ENCODE results near the gene FAM50A.

FAM50A gene

GRCh38 chrX:154450312-154450711 lies 6.4 kb downstream of the FAM50A start:
- DNase-seq (ENCODE audit: low read depth) = no peak
- no peak for TF ChIP-seq CTCF (conservative IDR thresholded peaks at IDR 0.05; ENCODE audit: low read depth, low read length)
- H3K4me3 ChIP-seq (ENCODE audit: low read depth, low read length) = no peak overlapping the region

GRCh38 chrX:154452823-154453222 lies 8.9 kb downstream of the FAM50A start:
- TF ChIP-seq CTCF (conservative IDR thresholded peaks at IDR 0.05; ENCODE audit: low read depth, low read length) = no peak
- no peak overlapping the region for H3K4me3 ChIP-seq (ENCODE audit: low read depth, low read length)
- DNase-seq (ENCODE audit: low read depth) = no peak

DNA sequence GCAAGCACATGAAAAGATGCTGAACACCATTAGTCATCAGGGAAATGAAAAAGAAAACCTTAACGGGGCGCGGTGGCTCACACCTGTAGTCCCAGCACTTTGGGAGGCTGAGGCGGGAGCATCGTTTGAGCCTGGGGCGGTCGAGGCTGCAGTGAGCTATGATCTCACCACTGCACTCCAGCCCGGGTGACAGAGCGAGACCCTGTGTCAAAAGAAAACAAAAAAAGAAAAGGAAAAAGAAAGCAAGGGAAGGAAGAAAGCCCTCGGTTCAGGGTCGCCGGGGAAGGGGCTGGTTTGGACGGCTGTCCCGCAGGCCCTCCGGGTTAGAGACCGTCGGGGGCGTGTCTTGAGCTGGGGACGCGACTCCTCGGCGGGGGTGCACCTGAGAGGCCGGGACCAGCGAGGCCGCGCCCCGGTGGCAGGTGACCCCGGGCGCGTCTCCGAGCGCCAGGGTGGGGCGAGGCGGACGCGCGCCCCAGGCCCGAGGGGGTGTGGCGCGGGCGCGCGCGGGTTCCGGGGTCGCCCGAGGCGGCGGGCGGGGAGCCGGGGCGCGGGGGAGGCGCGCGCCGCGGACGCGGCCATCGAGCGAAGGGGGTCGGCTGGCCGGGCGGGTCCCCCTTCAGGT lies 13.7 kb downstream of the FAM50A start:
- no peak for TF ChIP-seq CTCF (conservative IDR thresholded peaks at IDR 0.05; ENCODE audit: low read depth, low read length)
- H3K4me3 ChIP-seq (ENCODE audit: low read depth, low read length) = peak overlapping the region; percentile 70
- no peak for DNase-seq (ENCODE audit: low read depth)

GRCh38 chrX:154458116-154458953 lies 14.4 kb downstream of the FAM50A start, which contains the start of gene PLXNA3:
Gene PLXNA3 (plus strand): TSS chrX:154458281. CDS start chrX:154460184, 1,903 bp downstream.
- peak; percentile 37 for DNase-seq (ENCODE audit: low read depth)
- TF ChIP-seq CTCF (conservative IDR thresholded peaks at IDR 0.05; ENCODE audit: low read depth, low read length) = no peak
- H3K4me3 ChIP-seq (ENCODE audit: low read depth, low read length) = peak within 1 kb of the TSS; percentile 70

DNA sequence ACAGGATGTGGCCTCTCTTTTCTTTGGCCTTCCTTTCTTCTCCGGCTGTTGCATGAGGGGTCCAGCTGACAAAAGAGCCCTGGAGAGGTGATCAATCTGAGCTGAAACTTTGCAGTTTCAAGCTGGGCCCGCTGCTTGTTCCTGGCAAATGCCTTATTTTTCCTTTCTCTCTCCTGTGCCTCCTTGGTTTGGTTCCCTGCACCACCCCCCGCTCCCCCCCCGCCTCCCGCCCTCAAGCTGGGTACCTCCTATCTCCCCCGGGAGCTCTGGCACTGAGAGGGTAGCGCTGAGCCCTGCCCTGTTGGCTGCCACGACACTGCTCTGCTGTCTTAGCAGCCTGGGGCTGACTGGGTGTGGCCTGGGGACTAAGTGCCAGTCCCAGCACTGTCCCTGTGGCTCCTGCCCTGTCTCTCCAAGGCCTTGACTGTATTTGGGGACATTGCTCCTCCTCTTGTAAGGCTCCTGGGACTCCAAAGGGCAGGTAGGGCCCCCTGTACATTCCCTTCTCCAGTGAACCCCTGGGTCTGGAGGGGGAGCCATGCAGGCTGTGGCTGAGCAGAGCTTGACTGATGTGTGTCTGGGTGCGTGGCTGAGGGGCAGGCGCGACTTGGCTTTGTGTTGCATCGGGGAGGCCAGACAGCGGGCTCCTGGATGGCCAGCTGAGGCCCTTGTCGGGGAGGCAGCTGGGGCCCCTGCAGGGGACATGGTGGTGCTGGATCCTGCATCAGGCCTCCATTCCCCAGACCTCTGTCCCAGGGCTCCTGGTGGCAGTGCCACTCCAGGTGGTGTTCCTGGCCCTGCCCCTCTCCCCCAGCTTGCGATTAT lies 15.2 kb downstream of the FAM50A start:
- H3K4me3 ChIP-seq (ENCODE audit: low read depth, low read length) = peak overlapping the region; percentile 70
- no peak for TF ChIP-seq CTCF (conservative IDR thresholded peaks at IDR 0.05; ENCODE audit: low read depth, low read length)
- DNase-seq (ENCODE audit: low read depth) = no peak

- peak overlapping the region; percentile 70 for H3K4me3 ChIP-seq (ENCODE audit: low read depth, low read length)
- no peak for TF ChIP-seq CTCF (conservative IDR thresholded peaks at IDR 0.05; ENCODE audit: low read depth, low read length)
- no peak for DNase-seq (ENCODE audit: low read depth)
Observed at GRCh38 chrX:154459832-154460231, 15.9 kb downstream of the FAM50A start.
